HEK293 (cell line): Measurements from ENCODE around the gene LGALS16.

ENCODE experiments used
- HOXA7 ChIP-seq: sonication (generic); formaldehyde crosslinking; IDR thresholded peaks from 2 replicates; pipeline ENCODE4 v1.8.1; 2022; ENCODE audit warnings: missing genetic modification reagents, borderline replicate concordance
- ZBTB17 ChIP-seq: fragments of 450-650 bp; formaldehyde crosslinking; IDR thresholded peaks from 2 replicates; pipeline ENCODE4 v1.5.1; 2016; ENCODE audit warnings: missing biosample characterization, missing genetic modification characterization
- ZNF114 ChIP-seq: fragments of 450-650 bp; formaldehyde crosslinking; IDR thresholded peaks from 2 replicates; pipeline ENCODE4 v1.5.0; 2017; ENCODE audit warnings: missing biosample characterization, missing genetic modification characterization
- ZNF16 ChIP-seq: fragments of 450-650 bp; formaldehyde crosslinking; IDR thresholded peaks from 2 replicates; pipeline ENCODE4 v1.5.1; 2016; ENCODE audit warnings: low read depth, missing biosample characterization, missing genetic modification characterization
- ZNF274 ChIP-seq, 2 experiments: fragments of 200-500 bp in 1 of 2; fragments of 450-650 bp in 1 of 2; sonication (Bioruptor generic) in 1 of 2; formaldehyde crosslinking in 1 of 2; IDR thresholded peaks; 2 replicates each; pipeline versions ENCODE4 v1.5.1 to v1.6.1; 2014 to 2016; ENCODE audit warnings: borderline replicate concordance in 1 of 2, inconsistent platforms in 1 of 2, low read length in 1 of 2, missing biosample characterization in 1 of 2, missing genetic modification characterization in 1 of 2
- TF ChIP-seq, protein P1 (sequence below): fragments of 450-650 bp; formaldehyde crosslinking; IDR thresholded peaks from 2 replicates; pipeline ENCODE4 v1.5.1; 2016; ENCODE audit warnings: missing biosample characterization, missing genetic modification characterization
- TF ChIP-seq, protein P2 (sequence below): fragments of 450-650 bp; formaldehyde crosslinking; IDR thresholded peaks from 2 replicates; pipeline ENCODE4 v1.5.1; 2016; ENCODE audit warnings: missing biosample characterization, missing genetic modification characterization, low read depth

DNA sequence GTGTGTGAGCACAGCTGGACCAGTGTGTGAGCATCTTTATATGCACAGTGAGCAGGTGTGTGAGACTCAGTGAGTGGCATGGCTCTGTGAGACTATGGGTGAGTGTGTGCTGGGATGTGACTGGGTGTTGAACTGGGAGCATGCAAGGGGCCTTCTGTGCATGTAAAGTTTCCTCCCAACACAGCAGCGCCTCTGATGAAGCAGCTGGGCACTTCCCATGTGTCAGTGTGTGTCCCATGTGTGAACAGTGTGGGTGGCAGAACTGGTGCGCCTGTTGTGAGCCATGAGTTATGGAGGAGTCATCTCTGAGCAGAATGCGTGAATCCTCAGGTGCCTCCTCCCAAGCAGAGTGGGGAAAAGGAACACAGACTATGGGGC is 24.1 kb downstream of the LGALS16 start:
- TF ChIP-seq ZNF16 (tag by site-specific recombination) (no peak), ZNF274 (IDR thresholded peaks at IDR 0.05; ENCODE audit: low read length) (no peak), ZNF274 (tag by site-specific recombination; IDR thresholded peaks at IDR 0.05; ENCODE audit: borderline replicate concordance) (no peak), ZNF114 (no peak), HOXA7 (no peak), ZBTB17 (tag by site-specific recombination) (no peak)
- TF ChIP-seq, protein P1, sequence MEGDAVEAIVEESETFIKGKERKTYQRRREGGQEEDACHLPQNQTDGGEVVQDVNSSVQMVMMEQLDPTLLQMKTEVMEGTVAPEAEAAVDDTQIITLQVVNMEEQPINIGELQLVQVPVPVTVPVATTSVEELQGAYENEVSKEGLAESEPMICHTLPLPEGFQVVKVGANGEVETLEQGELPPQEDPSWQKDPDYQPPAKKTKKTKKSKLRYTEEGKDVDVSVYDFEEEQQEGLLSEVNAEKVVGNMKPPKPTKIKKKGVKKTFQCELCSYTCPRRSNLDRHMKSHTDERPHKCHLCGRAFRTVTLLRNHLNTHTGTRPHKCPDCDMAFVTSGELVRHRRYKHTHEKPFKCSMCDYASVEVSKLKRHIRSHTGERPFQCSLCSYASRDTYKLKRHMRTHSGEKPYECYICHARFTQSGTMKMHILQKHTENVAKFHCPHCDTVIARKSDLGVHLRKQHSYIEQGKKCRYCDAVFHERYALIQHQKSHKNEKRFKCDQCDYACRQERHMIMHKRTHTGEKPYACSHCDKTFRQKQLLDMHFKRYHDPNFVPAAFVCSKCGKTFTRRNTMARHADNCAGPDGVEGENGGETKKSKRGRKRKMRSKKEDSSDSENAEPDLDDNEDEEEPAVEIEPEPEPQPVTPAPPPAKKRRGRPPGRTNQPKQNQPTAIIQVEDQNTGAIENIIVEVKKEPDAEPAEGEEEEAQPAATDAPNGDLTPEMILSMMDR: no peak
- TF ChIP-seq, protein P2, sequence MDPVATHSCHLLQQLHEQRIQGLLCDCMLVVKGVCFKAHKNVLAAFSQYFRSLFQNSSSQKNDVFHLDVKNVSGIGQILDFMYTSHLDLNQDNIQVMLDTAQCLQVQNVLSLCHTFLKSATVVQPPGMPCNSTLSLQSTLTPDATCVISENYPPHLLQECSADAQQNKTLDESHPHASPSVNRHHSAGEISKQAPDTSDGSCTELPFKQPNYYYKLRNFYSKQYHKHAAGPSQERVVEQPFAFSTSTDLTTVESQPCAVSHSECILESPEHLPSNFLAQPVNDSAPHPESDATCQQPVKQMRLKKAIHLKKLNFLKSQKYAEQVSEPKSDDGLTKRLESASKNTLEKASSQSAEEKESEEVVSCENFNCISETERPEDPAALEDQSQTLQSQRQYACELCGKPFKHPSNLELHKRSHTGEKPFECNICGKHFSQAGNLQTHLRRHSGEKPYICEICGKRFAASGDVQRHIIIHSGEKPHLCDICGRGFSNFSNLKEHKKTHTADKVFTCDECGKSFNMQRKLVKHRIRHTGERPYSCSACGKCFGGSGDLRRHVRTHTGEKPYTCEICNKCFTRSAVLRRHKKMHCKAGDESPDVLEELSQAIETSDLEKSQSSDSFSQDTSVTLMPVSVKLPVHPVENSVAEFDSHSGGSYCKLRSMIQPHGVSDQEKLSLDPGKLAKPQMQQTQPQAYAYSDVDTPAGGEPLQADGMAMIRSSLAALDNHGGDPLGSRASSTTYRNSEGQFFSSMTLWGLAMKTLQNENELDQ: no peak
